ENCODE measurements around the gene ZNF841. TPM values are rescaled to one million over a fixed set of nuclear protein-coding genes. Genes with fewer than 3 reads are reported as not detected.
A peak's percentile ranks its signal among the peaks of the same experiment; 100 is the strongest.
"Not testable (repeated sequence)": the region's sequence is repeated elsewhere in the genome, so short reads cannot be mapped to it uniquely, and the experiment has no call there.

The ZNF841 gene
- 8.0 TPM for total RNA-seq
- long read RNA-seq, partial matches to known transcripts, result 0 of 5 reads
- long read RNA-seq, other reads (novel, unspliced or antisense), result 4 of 5 reads

- ATAC-seq (peak; percentile 100), DNase-seq (peak; percentile 96)
- intact Hi-C loops (cut with micrococcal nuclease), result no loop called here
Measured at GRCh38 chr19:52095172-52096014, at the start of gene ZNF841. ZNF841 (minus strand) TSS chr19:52095765; CDS start chr19:52084801, 10,964 bp downstream.

DNA sequence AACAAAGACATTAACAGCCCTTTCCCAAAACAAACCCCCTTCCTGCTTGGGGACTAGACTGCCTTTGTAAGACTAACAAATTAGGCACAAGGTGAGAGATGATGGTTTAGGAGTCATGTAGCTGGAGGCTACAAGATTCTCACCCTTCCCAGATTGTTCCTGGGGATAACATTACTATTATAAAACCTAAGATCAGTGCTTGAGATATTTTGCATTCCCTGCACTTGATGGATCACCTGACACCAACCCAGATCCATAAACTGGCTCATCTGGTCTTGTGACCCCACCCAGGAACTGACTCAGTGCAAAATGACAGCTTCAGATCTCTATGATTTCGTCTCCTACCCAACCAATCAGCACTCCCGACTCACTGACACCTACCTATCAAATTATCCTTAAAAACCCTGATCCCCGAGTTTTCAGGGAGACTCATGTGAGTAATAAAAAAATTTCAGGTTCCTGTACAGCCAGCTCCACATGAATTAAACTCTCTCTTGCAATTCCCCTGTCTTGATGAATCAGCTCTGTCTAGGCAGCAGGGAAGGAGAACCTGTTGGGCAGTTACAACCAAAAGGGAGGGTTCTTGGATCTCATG is 46.5 kb upstream of the ZNF841 start:
- DNase-seq (no peak), ATAC-seq (no peak)
- intact Hi-C loops (cut with micrococcal nuclease), result no loop called here

DNA sequence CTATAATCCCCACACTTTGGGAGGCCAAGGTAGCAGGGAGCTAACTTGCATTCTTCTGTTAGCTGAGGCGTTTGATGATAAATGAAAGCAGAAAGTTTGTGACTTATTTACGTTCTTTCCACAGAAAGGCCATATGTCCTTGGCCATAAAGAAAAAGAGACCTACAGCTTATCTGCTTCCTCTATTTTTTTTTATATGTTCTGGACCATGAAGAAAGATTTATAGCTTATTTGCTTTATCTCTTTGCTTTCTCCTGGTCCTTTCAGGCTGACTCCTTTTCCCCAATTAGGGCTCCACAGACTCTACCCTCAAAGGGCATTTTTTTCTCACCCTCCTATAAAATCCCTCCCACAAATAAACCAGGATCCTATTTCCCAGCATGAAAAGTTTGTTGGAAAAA is 45.6 kb upstream of the ZNF841 start:
- no peak for ATAC-seq
- intact Hi-C loops (cut with micrococcal nuclease), result no loop called here
- no peak for DNase-seq

DNA sequence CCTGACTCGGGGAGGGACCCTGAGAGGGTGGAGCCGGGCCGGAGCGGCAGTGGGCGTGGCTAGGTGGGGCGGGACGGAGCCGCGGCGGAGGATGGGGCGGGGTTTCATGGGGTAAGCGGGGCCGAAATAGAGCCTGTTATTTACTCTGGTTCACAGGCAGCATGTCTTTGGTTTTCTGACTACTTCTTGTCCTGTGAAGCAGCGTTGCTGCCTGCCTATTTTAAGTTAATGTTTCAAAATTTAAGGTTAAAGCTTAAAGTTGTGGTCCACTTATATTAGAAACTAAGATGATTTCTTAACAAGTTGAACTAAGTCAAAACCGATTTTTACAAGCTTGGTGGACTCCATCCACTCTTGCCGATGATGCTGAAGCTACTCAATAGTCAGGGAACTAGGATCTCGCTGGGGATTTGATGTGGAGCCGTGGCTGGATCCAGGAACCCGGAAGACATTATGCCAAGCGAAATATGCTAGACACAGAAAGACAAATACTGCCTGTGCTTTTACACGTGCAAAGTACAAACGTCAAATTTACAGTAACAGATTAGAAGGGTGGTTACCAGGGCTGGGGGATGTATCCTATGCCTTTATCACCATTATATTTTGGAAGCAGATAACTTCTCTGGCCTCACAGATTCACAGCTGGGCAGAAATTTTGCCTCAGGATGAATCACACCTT is 44.6 kb upstream of the ZNF841 start:
- ATAC-seq (peak; percentile 99), DNase-seq (no peak)
- intact Hi-C loops (cut with micrococcal nuclease), result no loop called here

DNA sequence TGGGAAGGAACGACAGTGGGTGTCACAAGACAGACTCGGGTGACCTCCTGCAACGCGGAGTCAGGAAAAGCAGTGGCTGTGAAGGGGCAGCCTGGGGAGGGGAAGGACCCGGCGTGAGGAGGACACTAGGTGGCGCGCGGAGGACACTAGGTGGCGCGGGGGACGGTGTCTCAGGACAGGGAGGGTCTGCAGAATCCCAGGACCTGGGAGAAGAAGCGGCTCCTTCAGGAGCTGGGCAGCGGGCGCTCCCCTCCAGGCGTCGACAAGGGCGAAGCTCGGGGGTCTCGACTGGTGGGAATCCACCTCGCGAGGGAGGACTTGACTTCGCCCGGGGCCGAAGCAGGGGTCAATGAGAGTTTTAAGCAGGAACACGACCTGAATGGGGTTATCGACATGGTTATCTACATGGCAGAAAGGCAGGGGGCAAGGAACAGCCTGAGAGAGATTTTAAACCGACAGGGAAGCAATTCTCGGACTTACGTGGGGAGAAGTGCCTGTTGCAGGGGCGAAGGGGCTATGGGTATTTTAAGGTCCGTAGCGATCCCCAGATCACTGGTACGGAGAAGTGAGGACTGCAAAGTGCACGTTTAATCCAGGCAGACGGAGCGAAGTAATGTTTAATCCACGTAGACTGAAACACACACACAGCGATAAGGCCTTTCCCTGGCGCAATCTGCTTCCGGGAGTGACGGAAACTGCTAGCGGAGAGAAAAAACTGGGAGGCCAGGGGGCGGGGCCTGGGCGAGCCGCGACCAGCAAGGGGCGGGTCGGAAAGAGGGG is 43.9 kb upstream of the ZNF841 start, which contains the start of gene ZNF616:
Gene ZNF616 (minus strand): TSS at position 687 of the 780 bp plus-strand sequence. CDS start 9,426 bp downstream, outside the sequence.
- ATAC-seq (peak; percentile 97), DNase-seq (peak; percentile 98)
- intact Hi-C loops (cut with micrococcal nuclease), result loop anchor here (2.0 kb wide), 1 partner anchor 97 kb away; no protein-coding TSS in a partner anchor

DNA sequence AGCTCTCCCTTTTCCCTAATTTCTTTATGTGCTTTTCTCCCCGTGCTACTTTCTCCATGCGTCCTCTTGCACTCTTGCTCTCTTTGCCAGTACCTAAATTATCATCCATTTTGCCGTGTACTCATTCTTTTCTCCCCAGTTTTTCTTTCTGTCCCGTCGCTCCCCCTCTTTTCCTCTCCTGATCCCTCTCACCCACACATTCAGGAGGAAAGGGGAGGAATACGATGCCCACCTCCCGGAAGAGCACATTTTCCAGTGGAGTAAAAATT is 43.4 kb upstream of the ZNF841 start:
- intact Hi-C loops (cut with micrococcal nuclease), result loop anchor here (2.0 kb wide), 1 partner anchor 98 kb away; no protein-coding TSS in a partner anchor
- ATAC-seq, result no peak
- DNase-seq, result no peak

DNA sequence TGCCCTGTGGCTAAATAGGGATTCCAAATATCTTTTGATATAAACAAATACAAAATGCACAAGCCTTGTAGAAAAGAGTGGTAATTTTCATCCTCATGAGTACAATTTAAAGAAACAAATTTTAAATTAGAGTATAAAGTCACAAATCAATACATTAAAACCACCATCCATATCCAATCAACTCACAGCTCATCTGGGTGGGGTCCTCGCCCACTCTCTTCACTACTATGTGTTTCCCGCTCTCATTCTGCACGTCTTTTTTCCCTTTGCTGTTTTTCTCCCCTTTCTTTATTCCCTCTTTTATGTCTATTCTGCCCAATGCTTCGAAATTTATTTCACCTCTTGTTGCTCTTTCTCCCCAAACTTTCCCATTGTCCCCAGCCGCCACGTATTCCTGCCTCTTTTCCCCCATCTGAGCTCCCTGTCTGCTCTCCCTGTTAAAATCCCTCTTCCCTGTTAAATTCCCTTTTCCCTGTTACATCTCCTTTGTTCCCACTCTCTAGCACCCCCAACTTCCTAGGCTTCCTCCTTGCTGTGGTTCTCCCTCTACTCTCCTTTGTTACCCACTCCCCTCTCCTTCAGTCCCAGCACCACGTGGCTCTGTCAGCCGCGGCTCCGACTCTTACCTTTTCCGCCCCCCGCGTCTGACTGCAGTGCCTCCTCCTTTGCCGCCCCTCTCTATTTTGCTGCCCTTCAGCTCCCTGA is 42.9 kb upstream of the ZNF841 start:
- intact Hi-C loops (cut with micrococcal nuclease), result loop anchor here (2.0 kb wide), 1 partner anchor 98 kb away; no protein-coding TSS in a partner anchor
- peak; percentile 37 for DNase-seq
- peak; percentile 22 for ATAC-seq

DNA sequence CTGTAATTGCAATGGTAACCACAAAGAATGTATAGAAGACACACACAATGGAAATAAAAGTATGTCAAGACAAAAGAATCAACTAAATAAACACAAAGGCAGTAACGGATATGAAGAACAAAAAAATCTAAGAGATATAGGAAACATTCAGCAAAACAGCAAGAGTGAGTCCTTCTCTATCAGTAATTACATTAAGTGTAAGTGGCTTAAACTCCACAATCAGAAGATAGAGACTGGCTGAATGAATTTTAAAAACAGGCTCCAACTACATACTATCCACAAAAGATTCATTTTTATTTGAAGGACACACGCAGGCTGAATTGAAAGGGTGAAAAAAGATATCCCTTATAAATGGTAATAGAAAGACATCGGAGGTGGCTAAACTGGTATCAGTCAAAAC is 24.7 kb upstream of the ZNF841 start:
- ATAC-seq (no peak), DNase-seq (no peak)
- intact Hi-C loops (cut with micrococcal nuclease), result no loop called here

DNA sequence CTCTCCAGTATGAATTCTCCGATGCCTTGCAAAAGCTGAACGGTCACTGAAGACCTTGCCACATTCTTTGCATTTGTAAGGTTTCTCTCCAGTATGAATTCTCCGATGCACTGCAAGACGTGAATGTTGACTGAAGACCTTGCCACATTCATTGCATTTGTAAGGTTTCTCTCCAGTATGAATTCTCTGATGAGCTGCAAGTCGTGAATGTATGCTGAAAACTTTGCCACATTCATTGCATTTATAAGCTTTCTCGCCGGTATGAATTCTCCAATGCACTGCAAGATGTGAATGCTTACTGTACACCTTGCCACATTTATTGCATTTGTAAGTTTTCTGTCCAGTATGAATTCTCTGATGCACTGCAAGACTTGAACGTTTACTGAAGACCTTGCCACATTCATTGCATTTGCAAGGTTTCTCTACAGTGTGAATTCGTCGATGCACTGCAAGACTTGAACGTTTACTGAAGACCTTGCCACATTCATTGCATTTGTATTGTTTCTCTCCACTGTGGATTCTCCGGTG is 20.0 kb upstream of the ZNF841 start:
- DNase-seq (no peak), ATAC-seq (no peak)
- intact Hi-C loops (cut with micrococcal nuclease), result no loop called here

- no peak for DNase-seq
- intact Hi-C loops (cut with micrococcal nuclease), result no loop called here
- ATAC-seq, result no peak
Measured at GRCh38 chr19:52114691-52115090, 19.1 kb upstream of the ZNF841 start.

DNA sequence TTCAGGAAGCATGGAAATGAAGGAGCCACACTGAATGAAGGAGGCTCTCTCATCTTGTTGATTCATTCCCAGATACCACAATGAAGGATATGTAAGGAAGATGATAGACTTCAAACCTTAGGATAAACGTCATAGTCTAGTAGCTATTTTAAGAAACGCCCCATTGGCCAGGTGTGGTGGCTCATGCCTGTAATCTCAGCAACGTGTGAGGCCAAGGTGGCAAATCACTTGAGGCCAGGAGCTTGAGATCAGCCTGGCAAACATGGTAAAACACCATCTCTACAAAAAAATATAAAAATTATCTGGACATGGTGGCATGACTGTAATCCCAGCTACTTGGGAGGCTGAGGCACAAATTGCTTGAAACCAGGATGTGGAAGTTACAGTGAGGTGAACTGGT is 17.1 kb upstream of the ZNF841 start:
- intact Hi-C loops (cut with micrococcal nuclease), result no loop called here
- no peak for DNase-seq

GRCh38 chr19:52110780-52111179 is 15.2 kb upstream of the ZNF841 start:
- intact Hi-C loops (cut with micrococcal nuclease), result no loop called here
- DNase-seq, result no peak
- ATAC-seq, result no peak

More for the DNA sequence above, 17.1 kb upstream of the ZNF841 start:
- ATAC-seq, result no peak

DNA sequence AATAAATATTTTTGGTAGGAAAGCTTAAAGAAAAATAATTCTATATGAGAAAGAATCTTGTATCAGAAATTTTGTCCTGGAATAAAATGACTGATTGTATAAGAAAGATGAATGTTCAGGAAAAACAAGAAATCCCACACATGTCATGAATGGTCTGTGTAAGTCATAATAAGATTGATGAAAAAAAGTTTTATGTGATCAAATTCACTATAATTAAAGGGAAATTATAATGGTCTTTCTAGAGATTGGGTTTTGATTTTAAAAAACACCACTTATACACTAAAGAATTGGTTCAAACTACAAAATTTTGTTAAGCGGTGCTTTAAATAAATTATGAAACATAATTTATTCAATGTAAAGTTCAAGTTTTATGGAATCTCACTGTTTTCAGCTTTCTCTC is 7.2 kb upstream of the ZNF841 start:
- intact Hi-C loops (cut with micrococcal nuclease), result no loop called here
- DNase-seq (no peak), ATAC-seq (no peak)

- ATAC-seq, result no peak
- DNase-seq, result no peak
- intact Hi-C loops (cut with micrococcal nuclease), result no loop called here
Measured at GRCh38 chr19:52101866-52102562, 6.4 kb upstream of the ZNF841 start.

- intact Hi-C loops (cut with micrococcal nuclease), result no loop called here
- DNase-seq (no peak), ATAC-seq (no peak)
Measured at GRCh38 chr19:52099497-52100138, 4.1 kb upstream of the ZNF841 start.

DNA sequence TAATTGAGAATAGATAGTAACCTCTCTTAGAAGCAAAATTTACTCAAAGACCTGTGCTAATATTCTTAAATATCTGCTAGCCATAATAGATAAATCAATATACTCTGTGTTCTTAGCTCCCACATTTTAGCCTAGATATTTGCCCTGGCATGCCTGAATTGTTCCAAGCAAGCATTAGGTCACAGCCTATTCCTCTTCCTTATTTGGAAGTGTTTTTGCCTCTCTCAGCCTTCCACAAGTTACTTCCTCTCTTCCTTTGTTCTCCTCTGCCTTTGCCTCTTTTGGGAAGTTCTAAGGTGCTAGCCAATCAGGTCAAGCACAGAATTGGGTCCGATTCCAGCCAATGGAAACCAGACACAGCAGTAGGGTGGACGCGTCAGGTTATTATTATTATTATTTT is 851 bp upstream of the ZNF841 start:
- intact Hi-C loops (cut with micrococcal nuclease); DNase-seq; ATAC-seq: not testable (repeated sequence)

GRCh38 chr19:52094526-52095130 is 937 bp downstream of the ZNF841 start:
- ATAC-seq (peak; percentile 11), DNase-seq (no peak)
- intact Hi-C loops (cut with micrococcal nuclease), result no loop called here
